GM12878 (cell line): ENCODE results near the gene MAP4K4. TPM values are rescaled to one million over a fixed set of nuclear protein-coding genes. Genes with fewer than 3 reads are reported as not detected.

ENCODE experiments used
- ATAC-seq: fragments of 200-7000 bp; cut with Tn5 transposase; 3 replicates; pipeline ENCODE4 v1.9.1; 2020; ENCODE audit warnings: mild to moderate bottlenecking, moderate library complexity
- BruUV-seq: library from RNA; stranded (reverse); fragments of 400-500 nt; replicated peaks from 2 replicates; lab custom pipeline; 2021; lab: Mats Ljungman, UMichigan
- CTCF ChIA-PET: fragments of 300-600 bp; sonication (Branson Sonifier 250); formaldehyde crosslinking; extraction: SDS; loops from one replicate; lab custom pipeline; 2021; ENCODE audit warnings: inconsistent platforms; lab: Yijun Ruan, JAX
- POLR2A ChIA-PET: fragments of 350-600 bp; formaldehyde crosslinking; extraction: SDS; loops from one replicate; lab custom pipeline; 2021; ENCODE audit warnings: inconsistent platforms; lab: Charles Lee
- RAD21 ChIA-PET: fragments of 300-600 bp; sonication (Branson Sonifier 250); formaldehyde crosslinking; loops from one replicate; lab custom pipeline; 2023; ENCODE audit warnings: antibody characterized with exemption; ENCODE audit not compliant: unreplicated experiment; lab: Charles Lee
- SMC1A ChIA-PET: fragments of 300-600 bp; sonication (Branson Sonifier 250); formaldehyde crosslinking; loops from one replicate; lab custom pipeline; 2023; ENCODE audit not compliant: unreplicated experiment, uncharacterized antibody; lab: Charles Lee
- DNase-seq: peaks from one replicate; pipeline ENCODE4 v3.0.0-alpha.2; 2011; ENCODE audit warnings: low read depth, low spot score
- FAIRE-seq: peaks from 3 replicates; lab custom pipeline; 2011; peaks lifted over from hg19 to GRCh38; lab: Jason Lieb, UNC
- H2AFZ ChIP-seq: 2 replicates; pipeline ENCODE4 v1.6.0; 2011; ENCODE audit warnings: low read depth, low read length, control low read depth; ENCODE audit not compliant: control insufficient read depth
- H3K27ac ChIP-seq: 2 replicates; pipeline ENCODE4 v1.5.1; 2011; ENCODE audit warnings: control low read depth; ENCODE audit not compliant: control insufficient read depth, insufficient read depth
- H3K27me3 ChIP-seq, 2 experiments: replicated peaks in 1 of 2; 2 replicates each; pipeline versions ENCODE4 v1.6.0 to v1.6.1; 2011; ENCODE audit warnings: low read length in 1 of 2; ENCODE audit not compliant: control insufficient read depth in 2 of 2, insufficient read depth in 2 of 2
- H3K36me3 ChIP-seq, 2 experiments: 2 replicates each; pipeline ENCODE4 v1.5.1; 2011; ENCODE audit warnings: low read length in 1 of 2; ENCODE audit not compliant: control insufficient read depth in 2 of 2, insufficient read depth in 2 of 2
- H3K4me1 ChIP-seq: 2 replicates; pipeline ENCODE4 v1.6.1; 2011; ENCODE audit warnings: mild to moderate bottlenecking, low read length, moderate library complexity, mixed read lengths; ENCODE audit not compliant: control insufficient read depth, insufficient read depth
- H3K4me2 ChIP-seq: 2 replicates; pipeline ENCODE4 v1.6.0; 2011; ENCODE audit warnings: control low read depth; ENCODE audit not compliant: control insufficient read depth, insufficient read depth
- H3K4me3 ChIP-seq: fragments of 200-600 bp; sonication (generic); 2 replicates; pipeline ENCODE4 v1.5.1; 2016
- H3K79me2 ChIP-seq: 2 replicates; pipeline ENCODE4 v1.6.0; 2011; ENCODE audit warnings: low read length; ENCODE audit not compliant: control insufficient read depth, insufficient read depth
- H3K9ac ChIP-seq: 2 replicates; pipeline ENCODE4 v1.8.0; 2011; ENCODE audit warnings: low read length, control low read depth, mixed read lengths; ENCODE audit not compliant: control insufficient read depth, insufficient read depth
- H3K9me3 ChIP-seq: replicated peaks from 3 replicates; pipeline ENCODE4 v1.5.1; 2011; ENCODE audit warnings: mild to moderate bottlenecking, low read length; ENCODE audit not compliant: control insufficient read depth, insufficient read depth
- H4K20me1 ChIP-seq: 2 replicates; pipeline ENCODE4 v1.6.0; 2011; ENCODE audit not compliant: control insufficient read depth, insufficient read depth
- CREM ChIP-seq: IDR thresholded peaks from 2 replicates; pipeline ENCODE4 v1.6.1; 2014; ENCODE audit warnings: antibody characterized with exemption, low read depth
- E4F1 ChIP-seq: fragments of 450-650 bp; IDR thresholded peaks from 2 replicates; pipeline ENCODE4 v1.6.1; 2018; ENCODE audit warnings: borderline replicate concordance, mild to moderate bottlenecking; ENCODE audit not compliant: partially characterized antibody
- HDGF ChIP-seq: fragments of 450-650 bp; IDR thresholded peaks from 2 replicates; pipeline ENCODE4 v1.6.1; 2016; ENCODE audit warnings: antibody characterized with exemption
- MAX ChIP-seq: IDR thresholded peaks from 2 replicates; pipeline ENCODE4 v1.6.1; 2012; ENCODE audit warnings: low read depth, low read length, improper control_type of control experiment
- NFIC ChIP-seq: IDR thresholded peaks from 2 replicates; pipeline ENCODE4 v1.6.1; 2012; ENCODE audit warnings: low read depth, mild to moderate bottlenecking, inconsistent platforms, low read length, moderate library complexity
- ZNF217 ChIP-seq: fragments of 450-650 bp; IDR thresholded peaks from 2 replicates; pipeline ENCODE4 v1.6.1; 2017; ENCODE audit warnings: antibody characterized with exemption, mild to moderate bottlenecking
- WGBS: methylation state at CpG from one replicate; pipeline ENCODE4 v1.1.6; 2016; ENCODE audit warnings: low lambda C conversion rate; ENCODE audit not compliant: insufficient replicate concordance, insufficient coverage; ENCODE audit errors: missing lambda C conversion rate; 5-methylcytosine and 5-hydroxymethylcytosine counted together
- in situ Hi-C: fragments of 300-500 bp; cut with MboI; formaldehyde crosslinking; loops from 9 replicates; pipeline ENCODE4 v1.14.3; 2018; ENCODE audit warnings: mixed read lengths
- intact Hi-C: fragments of 100-400 bp; cut with micrococcal nuclease; formaldehyde crosslinking; loops from one replicate; pipeline ENCODE4 v1.14.2; 2022; ENCODE audit not compliant: unreplicated experiment
- polyA plus RNA-seq, 11 experiments: library from polyadenylated mRNA; depleted of rRNA in 4 of 11; unstranded in 6 of 11; stranded (reverse) in 5 of 11; fragments of >200 nt; fragmentation: Nextera tagmentation in 4 of 11; fragmentation: Illumina TruSeq in 1 of 11; extraction: Ambion mirVana in 4 of 11; extraction: Trizol in 1 of 11; gene quantifications; 1 replicate in 1 of 11; 2 replicates in 10 of 11; pipeline versions ENCODE4 v1.2.1 to v1.2.3, GENCODE V29; 2011 to 2016; ENCODE audit warnings: inconsistent platforms in 2 of 11, missing spikeins in 2 of 11, low read depth in 1 of 11
- total RNA-seq, 4 experiments: library from RNA; depleted of rRNA in 3 of 4; stranded (reverse); fragments of >200 nt in 3 of 4; fragmentation: Illumina TruSeq in 1 of 4; extraction: Trizol in 1 of 4; gene quantifications; 2 replicates each; pipeline versions ENCODE4 v1.2.1 to v1.2.3, GENCODE V29; 2013 to 2021
- TF ChIP-seq, protein P1 (sequence below): fragments of 450-650 bp; formaldehyde crosslinking; IDR thresholded peaks from 2 replicates; pipeline ENCODE4 v1.5.0; 2022; ENCODE audit warnings: mild to moderate bottlenecking, missing genetic modification characterization

MAP4K4 gene
- total and polyA plus RNA-seq, 10 of the 15 experiments (the other 5 are each of a cell fraction or from before 2014, with no cell fraction given): 1.9 to 50.4 (median 9.7) TPM

DNA sequence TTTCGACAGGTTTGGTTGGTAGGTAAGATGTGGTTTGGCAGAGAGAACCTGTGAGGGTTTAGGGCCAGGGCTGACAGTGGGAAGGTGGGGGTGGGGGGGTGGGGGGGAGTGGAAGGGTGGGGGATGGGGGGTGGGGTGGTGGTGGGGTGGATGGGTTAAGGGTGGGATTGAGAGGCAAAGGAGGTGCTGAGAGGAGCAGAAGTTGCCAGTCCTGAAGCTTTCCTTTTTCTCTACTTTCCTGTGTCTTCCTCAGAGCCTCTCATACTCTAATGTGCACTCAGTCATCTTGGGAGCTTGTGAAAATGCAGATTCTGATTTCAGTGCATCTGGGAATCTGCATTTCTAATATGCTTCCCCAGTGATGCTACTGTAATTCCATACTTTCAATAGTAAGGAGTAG is 21.0 kb downstream of the MAP4K4 start:
- H3K36me3 ChIP-seq: no peaks in the 10 kb centered on the region
- DNase-seq (no peak), ATAC-seq (no peak), FAIRE-seq (no peak)
- H3K4me3 ChIP-seq: no peak overlapping the region
- H3K79me2 ChIP-seq: no peaks in the 10 kb centered on the region
- POLR2A ChIA-PET: interaction anchor here (0.9 to 1.2 kb wide), 2 partner anchors 11 to 19 kb away, joined by 3 to 4 read pairs; no protein-coding TSS in a partner anchor
- intact Hi-C loops: no loop called here
- peaks cover 21% of the 10 kb centered on the region for H3K4me1 ChIP-seq
- no peak overlapping the region for H3K9ac ChIP-seq
- no TSS peak for BruUV-seq
- no peak overlapping the region for H3K27ac ChIP-seq
- TF ChIP-seq MAX: no peak
- TF ChIP-seq HDGF: no peak
- no peak for TF ChIP-seq NFIC
- no peak for TF ChIP-seq ZNF217
- TF ChIP-seq CREM: no peak
- TF ChIP-seq, protein P1, sequence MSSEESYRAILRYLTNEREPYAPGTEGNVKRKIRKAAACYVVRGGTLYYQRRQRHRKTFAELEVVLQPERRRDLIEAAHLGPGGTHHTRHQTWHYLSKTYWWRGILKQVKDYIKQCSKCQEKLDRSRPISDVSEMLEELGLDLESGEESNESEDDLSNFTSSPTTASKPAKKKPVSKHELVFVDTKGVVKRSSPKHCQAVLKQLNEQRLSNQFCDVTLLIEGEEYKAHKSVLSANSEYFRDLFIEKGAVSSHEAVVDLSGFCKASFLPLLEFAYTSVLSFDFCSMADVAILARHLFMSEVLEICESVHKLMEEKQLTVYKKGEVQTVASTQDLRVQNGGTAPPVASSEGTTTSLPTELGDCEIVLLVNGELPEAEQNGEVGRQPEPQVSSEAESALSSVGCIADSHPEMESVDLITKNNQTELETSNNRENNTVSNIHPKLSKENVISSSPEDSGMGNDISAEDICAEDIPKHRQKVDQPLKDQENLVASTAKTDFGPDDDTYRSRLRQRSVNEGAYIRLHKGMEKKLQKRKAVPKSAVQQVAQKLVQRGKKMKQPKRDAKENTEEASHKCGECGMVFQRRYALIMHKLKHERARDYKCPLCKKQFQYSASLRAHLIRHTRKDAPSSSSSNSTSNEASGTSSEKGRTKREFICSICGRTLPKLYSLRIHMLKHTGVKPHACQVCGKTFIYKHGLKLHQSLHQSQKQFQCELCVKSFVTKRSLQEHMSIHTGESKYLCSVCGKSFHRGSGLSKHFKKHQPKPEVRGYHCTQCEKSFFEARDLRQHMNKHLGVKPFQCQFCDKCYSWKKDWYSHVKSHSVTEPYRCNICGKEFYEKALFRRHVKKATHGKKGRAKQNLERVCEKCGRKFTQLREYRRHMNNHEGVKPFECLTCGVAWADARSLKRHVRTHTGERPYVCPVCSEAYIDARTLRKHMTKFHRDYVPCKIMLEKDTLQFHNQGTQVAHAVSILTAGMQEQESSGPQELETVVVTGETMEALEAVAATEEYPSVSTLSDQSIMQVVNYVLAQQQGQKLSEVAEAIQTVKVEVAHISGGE (CRISPR knock-in tag): no peak
- no peak for TF ChIP-seq E4F1
- TF ChIP-seq, all 136 proteins: peak for 0
- ChIA-PET RAD21 (interaction anchor here (0.7 to 2.6 kb wide), 11 partner anchors 15 to 108 kb away, joined by 3 to 10 read pairs (median 4); no protein-coding TSS in a partner anchor), CTCF (interaction anchor here (1.1 to 4.4 kb wide), 6 partner anchors 8 to 53 kb away, joined by 3 to 19 read pairs (median 4); no protein-coding TSS in a partner anchor), SMC1A (interaction anchor here (0.9 to 3.9 kb wide), 9 partner anchors 9 to 96 kb away, joined by 3 to 26 read pairs (median 9); no protein-coding TSS in a partner anchor)
- Histone ChIP-seq H4K20me1 (no peaks in the 10 kb centered on the region), H3K9me3 (peaks cover 9% of the 10 kb centered on the region), H3K27me3 (no peaks in the 10 kb centered on the region; a peak in 1 of 4 replicates), H2AFZ (no peak overlapping the region), H3K4me2 (no peak overlapping the region)
- WGBS: 29% methylated on average over 1 of the region's 1 CpG
- in situ Hi-C loops: no loop called here
